Measurements from ENCODE around the gene SPRR4.
"Not testable (repeated sequence)": the region's sequence is repeated elsewhere in the genome, so short reads cannot be mapped to it uniquely, and the experiment has no call there.

Gene SPRR4

GRCh38 chr1:153011235-153011758 is 40.8 kb downstream of the SPRR4 start:
- not testable (repeated sequence) for DNase-seq (ENCODE audit: extremely low read depth in 1 of 2, low read depth in 1 of 2)

- not testable (repeated sequence) for DNase-seq (ENCODE audit: extremely low read depth in 1 of 2, low read depth in 1 of 2)
Measured at GRCh38 chr1:153021829-153022228, 51.4 kb downstream of the SPRR4 start.
